Fibroblast of skin of back (primary cell): ENCODE results near the gene LPCAT1.

ENCODE experiments used
- DNase-seq: peaks from one replicate; pipeline ENCODE4 v3.0.0-alpha.2; 2013

Gene LPCAT1

DNA sequence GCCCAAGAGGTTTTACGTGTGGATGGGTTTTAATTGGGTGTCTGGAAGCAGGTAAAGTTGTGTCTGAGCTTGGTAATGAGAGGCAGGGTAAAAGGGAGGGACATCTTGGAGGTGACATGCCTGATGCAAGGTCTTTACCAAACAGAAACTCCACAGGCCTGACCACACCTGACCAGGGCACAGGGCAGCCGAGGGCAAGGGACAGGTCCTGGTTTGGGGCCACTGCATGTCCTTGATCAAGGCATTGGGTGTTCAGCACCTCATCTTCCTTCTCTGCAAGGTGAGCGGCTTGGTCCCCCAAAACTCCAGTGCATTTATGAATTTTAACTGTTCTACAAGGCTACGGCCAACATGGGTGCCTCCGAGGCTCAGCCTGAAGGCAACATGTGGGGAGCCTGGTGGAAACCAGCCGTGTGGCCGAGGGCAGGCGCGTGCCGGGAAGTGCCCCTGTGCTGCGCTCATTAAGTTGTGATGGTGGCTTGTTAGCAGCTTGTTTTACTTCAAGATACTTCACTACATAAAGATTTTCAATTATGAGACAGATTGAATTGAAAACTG, 30.7 kb upstream of the LPCAT1 start:
- DNase-seq: no peak

DNA sequence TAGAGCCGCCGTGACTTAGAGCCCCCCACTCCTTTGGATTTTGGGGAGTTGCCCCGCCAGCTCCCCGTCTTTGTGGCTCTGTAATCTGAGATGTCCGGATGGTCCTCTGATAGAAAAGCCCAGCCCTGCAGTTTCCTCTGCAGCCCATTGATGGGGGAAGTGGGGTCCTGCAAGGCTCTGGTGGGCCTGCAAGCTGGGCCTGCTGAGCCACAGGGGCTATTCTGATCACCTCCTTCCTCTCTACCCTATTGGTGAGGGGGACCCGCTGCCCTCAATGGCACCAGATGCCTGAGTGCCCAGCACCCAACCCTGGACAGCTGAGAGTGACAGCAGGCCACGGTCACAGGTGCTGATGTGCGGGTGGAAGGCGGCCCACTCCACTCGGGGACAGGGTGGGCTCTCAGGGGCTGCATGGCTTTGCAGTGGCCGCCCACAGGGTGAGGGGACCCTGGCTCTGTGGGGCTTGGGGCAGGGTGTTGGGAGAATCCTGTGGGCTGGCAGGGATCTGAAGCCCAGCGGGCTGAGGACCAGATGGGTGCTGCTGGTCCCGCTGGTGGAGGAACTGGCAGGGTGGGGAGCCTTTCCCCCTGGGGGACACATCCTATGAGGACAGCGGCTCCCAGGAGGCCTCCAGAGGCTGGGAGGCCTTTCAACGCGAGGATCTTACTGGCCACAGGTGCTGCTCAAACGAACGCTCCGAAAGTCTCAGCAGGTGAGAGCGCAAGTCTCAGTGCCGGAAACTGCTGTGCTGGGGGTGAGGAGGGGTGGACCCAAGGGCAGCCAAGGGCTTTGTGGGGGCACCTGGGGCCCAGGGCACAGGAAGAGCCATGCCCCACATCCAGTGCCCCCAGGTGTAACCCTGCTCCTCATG, 30.0 kb upstream of the LPCAT1 start:
- no peak for DNase-seq

- DNase-seq: peak; percentile 15
Observed at GRCh38 chr5:1552521-1553255, 28.9 kb upstream of the LPCAT1 start.

DNA sequence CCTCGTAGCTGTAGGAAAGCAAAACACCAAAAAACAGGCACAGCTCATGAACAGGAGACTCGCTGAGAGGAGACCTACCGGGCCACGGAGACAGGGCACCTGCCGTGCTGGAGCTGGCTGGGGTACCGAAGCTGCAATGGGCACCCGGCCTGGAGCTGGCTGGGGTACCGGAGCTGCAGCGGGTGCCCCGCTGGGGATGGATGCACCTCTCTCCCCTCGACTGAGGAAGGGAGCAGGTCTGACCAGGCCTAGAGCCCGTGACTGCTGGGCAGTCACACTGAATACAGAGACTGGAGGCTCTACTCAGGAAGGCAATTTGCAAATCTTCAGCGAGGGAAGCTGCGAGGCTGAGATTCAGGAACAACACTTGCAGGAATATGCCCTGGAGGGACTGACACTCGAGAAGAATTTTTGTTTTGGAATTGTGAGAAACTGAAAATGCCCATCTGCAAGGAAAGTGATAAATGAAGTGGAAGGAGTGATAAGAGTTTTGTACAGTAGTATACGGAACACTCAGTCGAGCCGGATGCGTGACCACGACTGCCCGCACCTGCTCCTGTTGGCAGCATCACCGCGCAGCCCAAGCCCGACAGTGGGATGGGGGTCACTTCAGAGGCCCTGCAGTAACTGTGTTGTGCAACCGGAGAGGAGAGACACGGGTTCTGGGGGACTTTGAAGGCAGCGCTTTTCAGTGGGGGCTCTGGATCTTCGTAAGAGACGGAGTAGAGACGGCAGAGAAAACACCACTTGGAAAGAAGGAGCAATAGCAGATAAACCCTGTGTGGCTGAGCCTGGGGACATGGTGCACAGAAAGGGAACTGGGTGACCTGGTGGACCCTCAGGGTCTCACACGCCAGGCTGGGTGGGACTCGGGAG, 27.9 kb upstream of the LPCAT1 start:
- DNase-seq: no peak

DNA sequence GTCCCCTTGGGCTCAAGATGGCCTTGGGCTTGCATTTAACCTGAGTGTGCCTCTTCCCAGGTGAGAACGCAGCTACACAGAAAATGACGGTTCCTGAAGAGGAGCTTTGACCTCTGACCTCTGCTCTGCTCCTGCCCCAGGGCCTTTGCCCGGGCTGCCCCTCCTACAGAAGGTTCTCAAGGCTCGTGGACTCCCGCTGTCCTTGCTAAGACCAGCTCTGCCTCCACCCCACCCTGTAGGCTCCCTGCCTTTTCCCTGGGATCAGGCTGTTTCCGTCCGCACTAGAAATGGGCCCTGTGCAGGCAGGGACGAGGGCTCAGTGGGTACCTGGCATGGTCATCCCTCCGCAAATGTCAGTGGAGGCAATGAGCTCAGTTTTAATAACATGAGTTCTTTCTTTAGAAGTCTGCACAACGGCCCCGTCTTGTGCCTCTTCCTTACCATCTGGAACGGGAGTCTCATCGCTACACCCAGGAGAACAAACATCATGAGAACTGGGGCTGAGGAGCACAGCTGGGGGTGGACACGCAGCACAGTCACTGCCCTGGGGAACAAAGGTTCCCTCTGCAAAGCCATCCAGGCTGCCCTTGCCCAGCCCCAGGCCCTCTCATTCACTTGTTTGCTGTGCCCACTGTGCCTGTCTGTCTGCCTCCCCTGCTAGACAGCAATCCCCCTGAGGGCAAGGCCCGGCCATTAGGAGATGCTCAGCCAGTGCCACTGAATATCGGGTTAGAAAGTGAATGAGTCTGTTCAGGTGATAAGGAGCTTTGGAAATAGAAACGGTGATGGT, 26.7 kb upstream of the LPCAT1 start:
- DNase-seq: no peak

DNA sequence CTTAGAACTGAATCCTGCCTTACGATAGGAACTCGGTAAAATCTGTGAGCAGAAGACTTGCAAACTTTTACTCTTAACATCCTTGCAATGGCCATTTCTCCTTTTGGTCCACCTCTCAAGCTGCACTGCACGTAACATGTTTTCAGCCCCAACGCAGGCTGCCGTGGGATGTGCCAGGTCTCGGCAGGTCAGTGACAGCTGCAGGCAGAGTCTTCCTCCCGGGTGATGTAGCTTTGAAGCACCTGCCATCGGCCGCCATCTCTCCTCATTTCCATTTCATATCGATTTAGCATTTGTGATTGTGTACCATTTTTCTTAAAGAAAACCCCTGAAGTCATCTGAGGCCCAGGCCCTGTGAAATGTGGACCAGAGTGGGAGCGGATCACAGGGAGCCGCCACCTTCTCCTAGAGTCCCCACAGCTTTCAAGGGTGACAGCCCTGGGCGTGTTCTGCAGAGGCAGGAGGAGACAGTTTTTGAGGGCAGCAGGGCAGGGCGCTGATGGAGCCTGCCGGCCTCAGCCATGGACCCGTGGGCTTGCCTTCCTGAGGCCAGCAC, 25.8 kb upstream of the LPCAT1 start:
- no peak for DNase-seq

GRCh38 chr5:1548702-1549474, 25.1 kb upstream of the LPCAT1 start:
- no peak for DNase-seq

DNA sequence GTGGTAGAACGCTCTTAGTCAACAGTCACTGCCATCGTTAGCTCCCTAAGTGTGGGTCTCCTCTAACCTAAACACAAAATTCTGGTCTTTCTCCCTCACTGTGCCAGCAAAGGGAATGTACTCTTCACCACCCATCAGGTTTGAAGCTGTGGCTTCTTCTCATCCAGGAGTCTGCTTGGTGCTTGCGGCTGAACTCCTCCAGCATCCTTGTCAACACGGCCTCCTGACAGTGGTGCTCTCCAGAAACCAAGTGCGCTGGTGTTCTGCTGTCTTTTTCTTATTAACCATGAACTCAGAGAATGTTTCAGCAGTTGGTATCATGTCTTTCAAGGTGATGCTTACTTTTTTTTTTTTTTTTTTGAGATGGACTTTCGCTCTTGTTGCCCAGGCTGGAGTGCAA, 23.9 kb upstream of the LPCAT1 start:
- no peak for DNase-seq

- no peak for DNase-seq
Observed at GRCh38 chr5:1547236-1547635, 23.5 kb upstream of the LPCAT1 start.

DNA sequence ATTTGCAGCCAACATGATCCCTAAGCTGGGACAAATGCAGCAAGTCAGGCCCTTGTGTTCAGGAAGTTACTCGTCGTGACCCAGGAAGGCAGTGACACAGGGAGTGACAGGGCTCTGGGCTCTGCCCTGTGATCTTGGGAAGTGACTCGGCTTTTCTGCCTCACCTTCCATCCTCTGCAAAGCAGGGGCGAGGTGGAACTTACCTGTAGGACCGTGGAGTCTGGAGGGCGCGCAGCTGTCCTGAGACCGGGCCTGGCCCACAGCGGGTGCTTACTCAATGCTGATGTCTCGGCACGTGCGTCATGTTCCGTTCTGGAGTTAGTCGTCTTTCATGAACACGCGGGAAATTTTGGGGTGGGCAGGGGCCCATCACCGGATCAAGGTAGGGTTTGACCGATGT, 22.8 kb upstream of the LPCAT1 start:
- DNase-seq: no peak

GRCh38 chr5:1545805-1546355, 22.1 kb upstream of the LPCAT1 start:
- DNase-seq: no peak

GRCh38 chr5:1545126-1545804, 21.5 kb upstream of the LPCAT1 start:
- no peak for DNase-seq

- DNase-seq: no peak
Observed at GRCh38 chr5:1544294-1544961, 20.7 kb upstream of the LPCAT1 start.

- DNase-seq: no peak
Observed at GRCh38 chr5:1543398-1544293, 19.9 kb upstream of the LPCAT1 start.

DNA sequence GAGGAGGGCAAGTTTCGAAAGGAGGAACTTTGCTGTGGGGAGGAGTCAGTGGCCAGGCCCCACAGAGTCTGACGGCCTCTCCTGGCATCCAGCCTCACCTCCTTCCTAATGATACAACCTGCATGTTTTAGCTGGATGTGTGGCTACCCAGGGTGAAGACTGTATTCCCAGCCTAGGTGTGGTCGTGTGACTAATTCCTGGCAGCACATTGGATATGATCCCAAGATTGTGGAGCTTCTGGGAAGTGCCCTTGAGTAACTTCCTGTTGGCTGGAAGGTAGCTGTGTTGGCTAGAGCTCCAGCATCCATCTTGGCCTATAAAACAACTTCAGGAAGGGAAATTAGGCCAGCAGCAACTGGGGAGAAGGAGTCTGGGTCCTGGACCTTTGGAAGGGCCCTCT, 19.0 kb upstream of the LPCAT1 start:
- peak; percentile 35 for DNase-seq

DNA sequence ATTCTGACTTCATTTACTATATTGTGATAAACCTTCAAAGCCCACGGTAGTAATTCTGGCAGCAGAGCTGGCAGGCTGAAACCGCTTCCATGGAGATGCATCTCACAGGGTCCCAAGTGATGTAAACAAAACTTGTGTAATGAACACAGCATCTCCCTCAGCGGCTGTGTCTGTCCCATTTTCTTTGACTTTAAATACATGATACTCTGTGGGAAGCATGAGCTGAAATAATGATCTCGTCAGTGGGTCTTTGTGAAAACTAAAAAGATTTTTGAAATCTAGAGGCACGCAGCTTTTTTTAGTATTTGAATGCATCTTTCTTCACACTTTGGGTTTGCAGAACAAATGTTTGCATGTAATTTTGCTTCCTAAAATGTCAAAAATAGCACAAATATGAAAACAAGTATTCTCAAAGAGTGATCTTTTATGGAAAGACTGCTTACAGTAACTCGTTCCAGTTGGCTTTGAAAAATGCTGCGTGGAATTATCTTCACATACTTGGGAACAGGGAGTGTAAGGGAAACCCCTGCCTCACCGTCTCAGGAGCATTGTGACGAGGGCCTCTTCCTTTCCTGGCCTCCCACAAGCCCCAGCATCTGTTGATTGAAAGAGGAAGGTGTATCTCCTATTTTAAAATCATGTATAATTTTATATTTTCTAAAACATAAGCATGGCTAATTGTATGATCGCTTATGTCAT, 18.1 kb upstream of the LPCAT1 start:
- no peak for DNase-seq
